ENCODE measurements around the gene PNMA6E.
A peak's percentile ranks its signal among the peaks of the same experiment; 100 is the strongest.

The PNMA6E gene

GRCh38 chrX:153384390-153384789, 16.8 kb downstream of the PNMA6E start:
- DNase-seq, result no peak

- no peak for DNase-seq
Observed at GRCh38 chrX:153382563-153383482, 18.3 kb downstream of the PNMA6E start.

- DNase-seq, result peak; percentile 45
Observed at GRCh38 chrX:153381684-153382532, 19.2 kb downstream of the PNMA6E start.

DNA sequence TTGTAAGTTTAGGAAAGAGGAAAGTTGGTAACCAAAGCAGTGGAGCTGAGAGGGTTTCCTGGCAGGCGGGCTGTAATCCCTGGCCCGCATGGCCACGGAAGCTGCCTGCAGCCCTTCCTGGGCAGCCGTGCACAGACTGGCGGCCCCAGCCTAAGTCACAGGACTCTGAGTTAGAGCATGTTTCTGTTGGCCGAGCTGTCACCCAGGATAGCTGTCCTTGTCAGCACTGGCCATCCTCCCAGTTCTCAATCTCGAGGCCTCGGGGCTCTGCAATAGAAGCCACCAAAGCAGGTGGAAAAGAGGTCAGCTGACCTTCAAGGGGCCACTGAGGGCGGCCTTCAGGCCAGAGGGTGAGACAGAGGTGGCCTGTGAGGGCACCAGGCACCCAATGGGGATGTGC, 20.5 kb downstream of the PNMA6E start:
- DNase-seq, result no peak

GRCh38 chrX:153379971-153380581, 21.1 kb downstream of the PNMA6E start:
- no peak for DNase-seq

- DNase-seq, result no peak
Observed at GRCh38 chrX:153379508-153379907, 21.6 kb downstream of the PNMA6E start.

- no peak for DNase-seq
Observed at GRCh38 chrX:153378607-153379006, 22.5 kb downstream of the PNMA6E start.

GRCh38 chrX:153377727-153378126, 23.4 kb downstream of the PNMA6E start:
- DNase-seq, result no peak

DNA sequence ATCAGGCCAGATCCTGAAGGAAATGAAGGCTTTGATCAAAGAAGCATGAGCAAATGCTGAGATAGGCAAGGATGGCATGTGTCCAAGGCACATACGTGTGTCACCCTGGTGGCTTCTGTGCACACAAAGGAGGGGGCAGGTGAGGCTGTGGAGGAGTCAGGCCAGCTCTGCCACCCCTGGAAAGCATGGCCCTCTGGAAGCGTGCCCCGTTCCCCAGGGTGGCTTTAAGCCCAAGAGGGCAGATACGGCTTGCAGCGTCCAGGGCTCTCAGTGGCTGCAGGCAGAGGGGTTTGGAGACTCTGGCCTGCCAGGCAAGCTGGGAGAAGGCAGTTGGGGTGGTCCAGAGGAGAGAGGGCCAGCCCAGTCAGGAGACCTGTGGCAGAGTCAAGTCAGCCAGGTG, 25.6 kb downstream of the PNMA6E start:
- no peak for DNase-seq

DNA sequence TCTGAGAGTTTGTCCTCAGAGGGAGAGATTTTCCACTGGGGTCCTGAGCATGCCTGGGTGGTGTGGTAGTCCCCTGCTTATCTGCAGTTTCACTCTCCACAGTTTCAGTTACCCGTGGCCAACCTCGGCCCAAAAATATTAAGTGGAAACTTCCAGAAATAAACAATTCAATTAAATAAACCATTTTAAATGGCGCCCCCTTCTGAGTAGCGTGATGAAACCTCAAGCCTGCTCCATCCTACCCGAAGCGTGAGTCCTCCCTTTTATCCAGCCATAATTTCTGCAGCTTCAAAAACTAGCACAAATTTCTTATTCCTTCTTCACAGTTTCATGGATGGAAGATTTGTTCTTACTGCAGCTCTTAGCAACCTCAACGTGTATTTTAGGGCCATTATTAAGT, 26.7 kb downstream of the PNMA6E start:
- DNase-seq, result no peak

- DNase-seq, result no peak
Observed at GRCh38 chrX:153372949-153373348, 28.2 kb downstream of the PNMA6E start.

- DNase-seq, result no peak
Observed at GRCh38 chrX:153371256-153371655, 29.9 kb downstream of the PNMA6E start.

- no peak for DNase-seq
Observed at GRCh38 chrX:153370293-153371055, 30.7 kb downstream of the PNMA6E start.

DNA sequence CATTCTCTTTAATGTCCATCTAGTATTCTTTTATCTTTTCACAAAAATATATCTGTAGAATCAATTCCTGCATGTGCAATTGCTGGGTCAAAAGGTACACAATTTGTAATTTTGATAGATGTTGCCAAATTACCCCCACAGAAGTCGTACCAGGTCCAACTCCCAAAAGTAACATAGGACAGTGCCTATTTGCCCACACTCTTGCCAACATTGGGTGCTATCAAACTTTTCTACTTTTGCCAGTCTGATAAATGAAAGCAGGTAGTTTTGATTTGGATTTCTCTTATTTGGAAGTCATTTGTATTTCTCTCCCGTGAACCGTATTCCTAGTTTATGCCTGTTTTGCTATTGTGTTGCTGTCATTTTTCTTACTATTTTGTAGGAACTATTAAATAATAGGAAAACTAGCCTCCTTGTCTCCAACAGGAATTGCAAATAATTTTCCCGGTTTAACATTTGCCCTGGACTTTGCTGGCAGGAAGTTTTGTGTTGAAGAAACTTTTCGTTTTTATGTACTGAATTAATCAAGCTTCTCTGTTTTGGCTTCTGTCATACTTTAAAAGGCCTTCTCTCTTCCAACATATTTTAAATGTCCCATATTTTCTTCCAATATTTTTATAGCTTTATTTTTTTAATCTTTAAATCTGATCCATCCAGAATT, 34.1 kb downstream of the PNMA6E start:
- no peak for DNase-seq

GRCh38 chrX:153366119-153366518, 35.0 kb downstream of the PNMA6E start:
- no peak for DNase-seq

GRCh38 chrX:153365670-153366069, 35.5 kb downstream of the PNMA6E start:
- DNase-seq, result no peak

DNA sequence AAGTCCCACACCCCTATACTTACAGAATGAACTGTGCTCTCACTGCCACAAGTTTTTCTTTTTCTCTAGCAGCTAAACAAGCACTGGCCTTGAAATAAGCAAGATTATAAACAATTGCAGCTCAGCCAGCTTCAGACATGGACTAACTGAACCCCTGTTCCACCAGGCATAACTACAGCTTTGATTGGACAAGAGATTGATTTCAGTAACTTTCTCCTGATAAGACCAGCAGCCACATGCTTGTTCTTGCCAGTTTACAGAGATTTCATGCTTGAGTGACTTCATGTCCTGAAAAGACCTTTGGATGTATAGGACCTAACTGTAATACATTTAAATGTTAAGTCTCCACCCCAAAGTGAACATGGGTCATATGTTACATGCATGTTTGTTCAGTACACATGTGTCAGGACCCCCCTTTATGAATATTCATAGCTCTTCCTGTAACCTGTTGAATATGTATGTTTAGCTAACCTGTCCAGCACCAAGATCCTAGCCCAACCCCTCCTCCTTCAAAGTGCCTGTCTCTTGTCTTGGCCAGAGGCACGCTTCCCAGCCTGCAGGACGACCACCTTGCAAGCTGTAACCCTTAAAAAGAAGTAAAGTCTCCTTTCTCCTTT, 39.3 kb downstream of the PNMA6E start:
- DNase-seq, result no peak

DNA sequence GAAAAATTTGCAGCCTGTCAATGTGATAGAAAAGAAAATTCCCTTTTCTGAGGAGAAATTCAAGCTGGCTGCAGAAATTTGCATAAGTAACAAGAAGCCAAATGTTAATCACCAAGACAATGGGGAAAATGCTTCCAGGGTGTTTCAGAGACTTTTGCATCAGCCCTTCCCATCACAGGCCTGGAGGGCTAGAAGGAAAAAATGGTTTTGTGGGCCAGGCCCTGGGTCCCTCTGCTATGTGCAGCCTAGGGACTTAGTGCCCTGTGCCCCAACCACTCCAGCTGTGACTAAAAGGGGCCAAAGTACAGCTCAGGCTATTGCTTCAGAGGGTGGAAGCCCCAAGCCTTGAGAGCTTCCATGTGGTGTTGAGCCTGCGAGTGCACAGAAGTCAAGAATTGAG, 43.3 kb downstream of the PNMA6E start:
- DNase-seq, result no peak

GRCh38 chrX:153353416-153353815, 47.7 kb downstream of the PNMA6E start:
- DNase-seq, result no peak

- DNase-seq, result no peak
Observed at GRCh38 chrX:153352858-153353257, 48.3 kb downstream of the PNMA6E start.

DNA sequence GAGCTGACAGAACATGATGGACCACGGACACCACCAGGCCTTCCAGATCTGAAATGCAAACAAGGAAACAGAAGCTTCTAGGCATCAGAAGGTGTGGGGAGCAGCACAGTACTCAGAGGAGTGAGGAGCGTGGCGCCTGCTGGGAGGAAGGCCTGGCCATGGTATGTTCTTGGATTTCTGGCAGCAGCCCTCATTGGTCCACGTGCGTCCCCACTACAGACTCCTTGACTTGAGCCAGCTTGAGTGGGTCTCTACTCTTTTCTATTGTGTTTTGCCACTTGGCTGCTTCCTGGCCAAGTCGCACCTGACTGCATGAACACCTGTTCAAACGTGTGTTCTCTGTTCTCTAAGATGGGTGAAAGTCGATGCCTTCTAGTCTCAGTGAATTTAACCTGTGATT, 49.2 kb downstream of the PNMA6E start:
- DNase-seq, result no peak

Data from fibroblast of skin of scalp (primary cell).